ENCODE data around the gene TMEM273. TPM values are rescaled to one million over a fixed set of nuclear protein-coding genes. Genes with fewer than 3 reads are reported as not detected.

Gene TMEM273
- total and polyA plus RNA-seq, 4 donors = 12.0 to 41.8 (median 17.5) TPM

DNA sequence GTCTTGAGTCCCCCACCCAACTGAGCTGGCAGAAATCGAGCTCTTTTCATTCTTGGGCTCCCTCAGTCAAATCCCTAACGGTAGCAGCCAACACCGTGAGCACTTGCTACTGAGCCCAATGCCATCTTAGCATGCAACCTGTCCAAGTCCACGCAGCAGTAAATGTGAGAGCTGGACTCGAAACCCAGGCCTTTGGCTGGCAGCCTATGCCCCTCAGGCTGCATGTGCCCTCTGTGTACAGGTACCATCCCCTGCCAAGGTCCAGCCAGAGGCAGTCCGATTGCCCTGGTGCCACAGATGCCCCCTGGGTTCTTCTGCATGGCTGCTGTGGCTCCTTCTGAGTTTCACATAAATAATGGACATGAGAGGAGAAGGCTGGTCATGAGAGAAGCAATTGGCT is 1.2 kb upstream of the TMEM273 start:
- Histone ChIP-seq H3K4me3 (no peak overlapping the region), H3K27me3 (ENCODE audit: control insufficient read depth in 3 of 3, insufficient read depth in 3 of 3, low read length in 2 of 3) (peaks cover 0 to 3% (median 0%) of the 10 kb centered on the region in 3 donors), H3K36me3 (ENCODE audit: control insufficient read depth in 4 of 4, insufficient read depth in 4 of 4, low read length in 4 of 4) (no peaks in the 10 kb centered on the region), H3K4me1 (ENCODE audit: control insufficient read depth in 5 of 5, insufficient read depth in 5 of 5, low read length in 5 of 5) (peaks cover 7 to 30% (median 12%) of the 10 kb centered on the region in 5 donors), H3K9me3 (ENCODE audit: control insufficient read depth in 4 of 4, insufficient read depth in 3 of 4, low read length in 3 of 4) (no peaks in the 10 kb centered on the region), H3K9ac (ENCODE audit: insufficient read depth in 1 of 2, low read length in 2 of 2) (no peak overlapping the region), H3K27ac (ENCODE audit: low read depth in 1 of 2, low read length in 1 of 2) (peak overlapping the region in 1 of 2 donors; percentile 40)
- DNase-seq = no peak
- WGBS, 2 donors = 87 to 91% methylated on average over 6 of the region's 6 CpGs
- TF ChIP-seq, protein P1, sequence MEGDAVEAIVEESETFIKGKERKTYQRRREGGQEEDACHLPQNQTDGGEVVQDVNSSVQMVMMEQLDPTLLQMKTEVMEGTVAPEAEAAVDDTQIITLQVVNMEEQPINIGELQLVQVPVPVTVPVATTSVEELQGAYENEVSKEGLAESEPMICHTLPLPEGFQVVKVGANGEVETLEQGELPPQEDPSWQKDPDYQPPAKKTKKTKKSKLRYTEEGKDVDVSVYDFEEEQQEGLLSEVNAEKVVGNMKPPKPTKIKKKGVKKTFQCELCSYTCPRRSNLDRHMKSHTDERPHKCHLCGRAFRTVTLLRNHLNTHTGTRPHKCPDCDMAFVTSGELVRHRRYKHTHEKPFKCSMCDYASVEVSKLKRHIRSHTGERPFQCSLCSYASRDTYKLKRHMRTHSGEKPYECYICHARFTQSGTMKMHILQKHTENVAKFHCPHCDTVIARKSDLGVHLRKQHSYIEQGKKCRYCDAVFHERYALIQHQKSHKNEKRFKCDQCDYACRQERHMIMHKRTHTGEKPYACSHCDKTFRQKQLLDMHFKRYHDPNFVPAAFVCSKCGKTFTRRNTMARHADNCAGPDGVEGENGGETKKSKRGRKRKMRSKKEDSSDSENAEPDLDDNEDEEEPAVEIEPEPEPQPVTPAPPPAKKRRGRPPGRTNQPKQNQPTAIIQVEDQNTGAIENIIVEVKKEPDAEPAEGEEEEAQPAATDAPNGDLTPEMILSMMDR (IDR thresholded peaks at IDR 0.05; ENCODE audit: control extremely low read depth, extremely low read depth) = no peak
- no peak for ATAC-seq (ENCODE audit: insufficient read depth, low FRiP score)

DNA sequence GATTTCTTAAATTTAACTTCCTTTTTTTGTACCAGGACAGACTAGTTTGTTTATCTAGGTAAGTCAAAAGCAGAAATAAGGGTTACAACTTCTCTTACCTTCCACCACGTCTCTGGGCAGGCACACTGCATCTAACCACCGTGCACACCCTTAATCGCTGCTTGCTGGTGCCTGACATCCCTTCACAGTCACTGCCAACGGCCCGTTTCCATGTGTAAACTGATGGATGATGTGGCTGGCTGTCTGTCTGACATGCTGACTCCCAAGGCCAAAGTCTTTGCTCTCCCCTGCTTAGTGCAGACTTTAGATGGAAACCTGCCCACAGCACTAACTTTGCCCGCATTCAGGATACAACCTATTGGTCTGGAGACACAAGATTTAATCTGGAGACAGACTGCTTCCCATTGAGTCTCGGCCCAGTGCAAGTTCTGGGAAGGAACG is 1.1 kb downstream of the TMEM273 start:
- DNase-seq (peak in 2 of 3 donors; percentile 33 to 46), ATAC-seq (ENCODE audit: insufficient read depth, low FRiP score) (no peak)
- no peak overlapping the region for H3K9ac ChIP-seq (ENCODE audit: insufficient read depth in 1 of 2, low read length in 2 of 2)
- peak overlapping the region in 1 of 2 donors; percentile 33 for H3K27ac ChIP-seq (ENCODE audit: low read depth in 1 of 2, low read length in 1 of 2)
- TF ChIP-seq, protein P1 (IDR thresholded peaks at IDR 0.05; ENCODE audit: control extremely low read depth, extremely low read depth) = no peak
- peaks cover 7 to 30% (median 12%) of the 10 kb centered on the region in 5 donors for H3K4me1 ChIP-seq (ENCODE audit: control insufficient read depth in 5 of 5, insufficient read depth in 5 of 5, low read length in 5 of 5)
- WGBS, 2 donors = 32% methylated on average over 8 of the region's 8 CpGs
- H3K4me3 ChIP-seq = no peak overlapping the region
- H3K9me3 ChIP-seq (ENCODE audit: control insufficient read depth in 4 of 4, insufficient read depth in 3 of 4, low read length in 3 of 4) = no peaks in the 10 kb centered on the region
- no peaks in the 10 kb centered on the region for H3K36me3 ChIP-seq (ENCODE audit: control insufficient read depth in 4 of 4, insufficient read depth in 4 of 4, low read length in 4 of 4)
- H3K27me3 ChIP-seq (ENCODE audit: control insufficient read depth in 3 of 3, insufficient read depth in 3 of 3, low read length in 2 of 3) = peaks cover 0 to 3% (median 0%) of the 10 kb centered on the region in 3 donors

DNA sequence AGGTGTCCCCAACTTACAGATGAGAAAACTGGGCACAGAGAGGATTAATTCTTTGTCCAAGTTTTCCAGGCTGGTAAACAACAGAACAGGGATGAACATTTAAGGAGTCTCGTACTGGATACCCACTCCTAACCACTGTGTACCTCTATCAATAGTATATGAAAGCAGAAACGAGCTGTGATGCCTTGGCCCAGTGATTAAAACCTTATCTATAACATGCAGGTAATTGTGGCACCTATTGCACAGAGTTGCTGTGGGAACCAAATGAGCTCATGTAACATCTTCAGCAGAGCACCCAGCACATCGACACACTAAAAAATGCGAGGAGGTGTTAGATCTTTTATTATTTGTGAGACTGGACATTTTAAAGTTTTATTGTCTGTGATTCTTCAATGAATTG is 1.6 kb downstream of the TMEM273 start:
- Histone ChIP-seq H3K27me3 (ENCODE audit: control insufficient read depth in 3 of 3, insufficient read depth in 3 of 3, low read length in 2 of 3) (peaks cover 0 to 3% (median 0%) of the 10 kb centered on the region in 3 donors), H3K36me3 (ENCODE audit: control insufficient read depth in 4 of 4, insufficient read depth in 4 of 4, low read length in 4 of 4) (no peaks in the 10 kb centered on the region), H3K27ac (ENCODE audit: low read depth in 1 of 2, low read length in 1 of 2) (peak overlapping the region in 1 of 2 donors; percentile 11), H3K4me3 (no peak overlapping the region), H3K9me3 (ENCODE audit: control insufficient read depth in 4 of 4, insufficient read depth in 3 of 4, low read length in 3 of 4) (no peaks in the 10 kb centered on the region), H3K9ac (ENCODE audit: insufficient read depth in 1 of 2, low read length in 2 of 2) (no peak overlapping the region), H3K4me1 (ENCODE audit: control insufficient read depth in 5 of 5, insufficient read depth in 5 of 5, low read length in 5 of 5) (peaks cover 7 to 30% (median 12%) of the 10 kb centered on the region in 5 donors)
- ATAC-seq (ENCODE audit: insufficient read depth, low FRiP score) (no peak), DNase-seq (no peak)
- WGBS, 2 donors = 79 to 80% methylated on average over 4 of the region's 4 CpGs
- TF ChIP-seq, protein P1 (IDR thresholded peaks at IDR 0.05; ENCODE audit: control extremely low read depth, extremely low read depth) = no peak

DNA sequence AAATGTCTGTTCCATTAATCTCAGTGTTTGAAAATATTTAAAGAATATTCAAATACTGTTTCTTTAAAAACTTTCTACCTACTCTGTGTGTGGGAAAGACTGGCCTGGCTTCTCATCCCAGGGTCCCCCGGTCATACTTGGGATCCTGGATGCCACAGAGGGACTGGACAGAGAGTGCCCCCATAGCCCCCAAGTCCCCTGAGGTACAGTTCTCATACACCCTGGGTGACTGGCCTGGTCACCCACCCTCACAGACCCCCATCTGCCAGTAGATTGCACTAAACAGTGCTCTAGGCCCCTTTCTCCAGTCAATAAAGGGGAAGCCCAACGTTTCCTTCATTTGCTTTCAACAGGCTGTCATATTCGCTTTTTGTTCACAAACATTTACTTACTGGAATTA is 3.0 kb downstream of the TMEM273 start:
- no peak overlapping the region for H3K27ac ChIP-seq (ENCODE audit: low read depth in 1 of 2, low read length in 1 of 2)
- WGBS, 2 donors = 80 to 84% methylated on average over 3 of the region's 3 CpGs
- TF ChIP-seq, protein P1 (IDR thresholded peaks at IDR 0.05; ENCODE audit: control extremely low read depth, extremely low read depth) = no peak
- H3K9ac ChIP-seq (ENCODE audit: insufficient read depth in 1 of 2, low read length in 2 of 2) = no peak overlapping the region
- ATAC-seq (ENCODE audit: insufficient read depth, low FRiP score) = no peak
- no peaks in the 10 kb centered on the region for H3K36me3 ChIP-seq (ENCODE audit: control insufficient read depth in 4 of 4, insufficient read depth in 4 of 4, low read length in 4 of 4)
- H3K4me3 ChIP-seq = no peak overlapping the region
- peaks cover 0 to 3% (median 0%) of the 10 kb centered on the region in 3 donors for H3K27me3 ChIP-seq (ENCODE audit: control insufficient read depth in 3 of 3, insufficient read depth in 3 of 3, low read length in 2 of 3)
- no peaks in the 10 kb centered on the region for H3K9me3 ChIP-seq (ENCODE audit: control insufficient read depth in 4 of 4, insufficient read depth in 3 of 4, low read length in 3 of 4)
- H3K4me1 ChIP-seq (ENCODE audit: control insufficient read depth in 5 of 5, insufficient read depth in 5 of 5, low read length in 5 of 5) = peaks cover 7 to 30% (median 12%) of the 10 kb centered on the region in 5 donors
- DNase-seq = no peak
